ENCODE measurements around the gene DHODH. TPM values are rescaled to one million over a fixed set of nuclear protein-coding genes. Genes with fewer than 3 reads are reported as not detected.

Gene DHODH
- total and polyA plus RNA-seq, 2 experiments from 2014 or later: 10.7 to 15.1 TPM

- H3F3A ChIP-seq (replicated peaks; ENCODE audit: low read depth): no peaks in the 10 kb centered on the region
- no peak overlapping the region for H2AFZ ChIP-seq
- H3K27ac ChIP-seq (ENCODE audit: low read depth): no peak overlapping the region
- peaks cover 7% of the 10 kb centered on the region for H3K4me1 Mint-ChIP-seq
- ATAC-seq (no peak), DNase-seq (ENCODE audit: low spot score) (no peak)
- H3K4me3 ChIP-seq: no peak overlapping the region
- peaks cover 9% of the 10 kb centered on the region for H3K36me3 Mint-ChIP-seq (ENCODE audit: low read depth)
- no peak overlapping the region for H3K4me3 Mint-ChIP-seq
- no peak overlapping the region for H3K4me2 ChIP-seq
- TF ChIP-seq STAT1 (IDR thresholded peaks at IDR 0.05; ENCODE audit: unreplicated experiment): no peak
- TF ChIP-seq, protein P1, sequence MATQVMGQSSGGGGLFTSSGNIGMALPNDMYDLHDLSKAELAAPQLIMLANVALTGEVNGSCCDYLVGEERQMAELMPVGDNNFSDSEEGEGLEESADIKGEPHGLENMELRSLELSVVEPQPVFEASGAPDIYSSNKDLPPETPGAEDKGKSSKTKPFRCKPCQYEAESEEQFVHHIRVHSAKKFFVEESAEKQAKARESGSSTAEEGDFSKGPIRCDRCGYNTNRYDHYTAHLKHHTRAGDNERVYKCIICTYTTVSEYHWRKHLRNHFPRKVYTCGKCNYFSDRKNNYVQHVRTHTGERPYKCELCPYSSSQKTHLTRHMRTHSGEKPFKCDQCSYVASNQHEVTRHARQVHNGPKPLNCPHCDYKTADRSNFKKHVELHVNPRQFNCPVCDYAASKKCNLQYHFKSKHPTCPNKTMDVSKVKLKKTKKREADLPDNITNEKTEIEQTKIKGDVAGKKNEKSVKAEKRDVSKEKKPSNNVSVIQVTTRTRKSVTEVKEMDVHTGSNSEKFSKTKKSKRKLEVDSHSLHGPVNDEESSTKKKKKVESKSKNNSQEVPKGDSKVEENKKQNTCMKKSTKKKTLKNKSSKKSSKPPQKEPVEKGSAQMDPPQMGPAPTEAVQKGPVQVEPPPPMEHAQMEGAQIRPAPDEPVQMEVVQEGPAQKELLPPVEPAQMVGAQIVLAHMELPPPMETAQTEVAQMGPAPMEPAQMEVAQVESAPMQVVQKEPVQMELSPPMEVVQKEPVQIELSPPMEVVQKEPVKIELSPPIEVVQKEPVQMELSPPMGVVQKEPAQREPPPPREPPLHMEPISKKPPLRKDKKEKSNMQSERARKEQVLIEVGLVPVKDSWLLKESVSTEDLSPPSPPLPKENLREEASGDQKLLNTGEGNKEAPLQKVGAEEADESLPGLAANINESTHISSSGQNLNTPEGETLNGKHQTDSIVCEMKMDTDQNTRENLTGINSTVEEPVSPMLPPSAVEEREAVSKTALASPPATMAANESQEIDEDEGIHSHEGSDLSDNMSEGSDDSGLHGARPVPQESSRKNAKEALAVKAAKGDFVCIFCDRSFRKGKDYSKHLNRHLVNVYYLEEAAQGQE (IDR thresholded peaks at IDR 0.05; ENCODE audit: unreplicated experiment): no peak
- no peak for TF ChIP-seq POLR2AphosphoS5 (IDR thresholded peaks at IDR 0.05; ENCODE audit: low read depth)
- H3K36me3 ChIP-seq (ENCODE audit: insufficient read depth): peaks cover 6% of the 10 kb centered on the region
- no peaks in the 10 kb centered on the region for H3K9me3 Mint-ChIP-seq
- H3K79me2 ChIP-seq (replicated peaks; ENCODE audit: insufficient read depth): no peaks in the 10 kb centered on the region
- H3K27me3 ChIP-seq (ENCODE audit: insufficient read depth): no peaks in the 10 kb centered on the region
- H3K9me2 ChIP-seq (ENCODE audit: insufficient read depth): peaks cover 3% of the 10 kb centered on the region; the same call in 1 of the 2 replicates
- H3K4me1 ChIP-seq (ENCODE audit: insufficient read depth): peaks cover 9% of the 10 kb centered on the region; the same call in 1 of the 2 replicates
- H3K27me3 Mint-ChIP-seq (ENCODE audit: insufficient read depth, low read depth, poor library complexity): no peaks in the 10 kb centered on the region
- no peaks in the 10 kb centered on the region for H4K20me1 ChIP-seq (replicated peaks; ENCODE audit: insufficient read depth)
- no peak overlapping the region for H3K27ac Mint-ChIP-seq
Measured at GRCh38 chr16:72029567-72030271, 21.2 kb downstream of the DHODH start.

- DNase-seq (ENCODE audit: low spot score): no peak
- Histone ChIP-seq H3K9me2 (ENCODE audit: insufficient read depth) (peaks cover 3% of the 10 kb centered on the region; the same call in 1 of the 2 replicates), H3K27ac (ENCODE audit: low read depth) (no peak overlapping the region), H3K4me3 (no peak overlapping the region), H3F3A (replicated peaks; ENCODE audit: low read depth) (no peaks in the 10 kb centered on the region), H3K36me3 (ENCODE audit: insufficient read depth) (no peaks in the 10 kb centered on the region), H3K79me2 (replicated peaks; ENCODE audit: insufficient read depth) (no peaks in the 10 kb centered on the region), H3K4me2 (no peak overlapping the region), H3K27me3 (ENCODE audit: insufficient read depth) (no peaks in the 10 kb centered on the region), H3K4me1 (ENCODE audit: insufficient read depth) (peaks cover 9% of the 10 kb centered on the region; the same call in 1 of the 2 replicates), H2AFZ (no peak overlapping the region), H4K20me1 (replicated peaks; ENCODE audit: insufficient read depth) (no peaks in the 10 kb centered on the region)
- Mint-ChIP-seq H3K4me1 (peaks cover 9% of the 10 kb centered on the region), H3K9me3 (no peaks in the 10 kb centered on the region), H3K36me3 (ENCODE audit: low read depth) (no peaks in the 10 kb centered on the region), H3K27me3 (ENCODE audit: insufficient read depth, low read depth, poor library complexity) (peaks cover 2% of the 10 kb centered on the region), H3K4me3 (no peak overlapping the region), H3K27ac (no peak overlapping the region)
- no peak for ATAC-seq
- TF ChIP-seq ZNF331 (CRISPR knock-in tag; IDR thresholded peaks at IDR 0.05; ENCODE audit: low read depth): no peak
- no peak for TF ChIP-seq EZH2phosphoT487 (IDR thresholded peaks at IDR 0.05; ENCODE audit: unreplicated experiment)
Measured at GRCh38 chr16:72033437-72033836, 24.9 kb downstream of the DHODH start.

DNA sequence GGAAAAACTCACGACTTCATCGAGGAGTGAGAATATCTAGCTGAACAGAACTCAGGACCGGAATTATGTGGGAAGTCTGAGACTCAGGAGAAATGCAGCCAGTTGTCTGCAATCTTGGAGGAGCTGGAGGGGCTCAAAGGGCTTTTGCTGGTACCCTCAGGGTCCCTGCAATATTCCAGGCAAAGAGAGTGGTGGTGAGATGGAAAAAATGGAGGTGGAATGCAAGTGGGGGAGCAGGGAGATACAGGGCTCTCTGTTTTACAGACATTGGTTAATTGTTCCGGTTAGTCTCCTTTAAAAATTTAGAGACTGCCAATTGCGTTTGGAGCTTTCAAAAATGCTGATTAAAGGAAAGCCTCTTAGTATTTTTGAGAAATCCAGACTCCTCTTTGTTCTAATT, 27.6 kb downstream of the DHODH start:
- Histone ChIP-seq H3K4me2 (no peak overlapping the region), H3K27me3 (ENCODE audit: insufficient read depth) (no peaks in the 10 kb centered on the region), H3K4me3 (no peak overlapping the region), H3K79me2 (replicated peaks; ENCODE audit: insufficient read depth) (no peaks in the 10 kb centered on the region), H3K4me1 (ENCODE audit: insufficient read depth) (peaks cover 9% of the 10 kb centered on the region; the same call in 1 of the 2 replicates), H4K20me1 (replicated peaks; ENCODE audit: insufficient read depth) (no peaks in the 10 kb centered on the region), H3F3A (replicated peaks; ENCODE audit: low read depth) (no peaks in the 10 kb centered on the region), H3K9me2 (ENCODE audit: insufficient read depth) (0 out of 2 replicates have a peak, but pooled peaks cover under 1% of the 10 kb centered on the region), H3K27ac (ENCODE audit: low read depth) (no peak overlapping the region), H3K36me3 (ENCODE audit: insufficient read depth) (no peaks in the 10 kb centered on the region), H2AFZ (no peak overlapping the region)
- no peak; the same call in 2 of the 3 replicates for ATAC-seq
- peak; percentile 20 for DNase-seq (ENCODE audit: low spot score)
- Mint-ChIP-seq H3K4me3 (no peak overlapping the region), H3K36me3 (ENCODE audit: low read depth) (no peaks in the 10 kb centered on the region), H3K4me1 (peaks cover 9% of the 10 kb centered on the region), H3K9me3 (no peaks in the 10 kb centered on the region), H3K27ac (no peak overlapping the region), H3K27me3 (ENCODE audit: insufficient read depth, low read depth, poor library complexity) (peaks cover 2% of the 10 kb centered on the region)
- TF ChIP-seq JUNB (IDR thresholded peaks at IDR 0.05; ENCODE audit: unreplicated experiment) (no peak), ETS1 (IDR thresholded peaks at IDR 0.05) (no peak), EZH2phosphoT487 (IDR thresholded peaks at IDR 0.05; ENCODE audit: unreplicated experiment) (no peak), ZNF114 (CRISPR knock-in tag; IDR thresholded peaks at IDR 0.05) (no peak), EZH2 (IDR thresholded peaks at IDR 0.05; ENCODE audit: low read depth, unreplicated experiment) (no peak), POLR2AphosphoS5 (IDR thresholded peaks at IDR 0.05; ENCODE audit: low read depth) (no peak), CREB1 (CRISPR knock-in tag; IDR thresholded peaks at IDR 0.05; ENCODE audit: low read depth) (no peak), STAT1 (IDR thresholded peaks at IDR 0.05; ENCODE audit: unreplicated experiment) (no peak), CTCF (conservative IDR thresholded peaks at IDR 0.05; ENCODE audit: low read depth in 2 of 2) (no peak)
